H9 (cell line): Measurements from ENCODE around the gene ABCG2. TPM values are rescaled to one million over a fixed set of nuclear protein-coding genes. Genes with fewer than 3 reads are reported as not detected.

Source experiments
- DNase-seq: peaks from one replicate; pipeline ENCODE4 v3.0.0-alpha.2; 2017
- H2AFZ ChIP-seq: one replicate; pipeline ENCODE4 v1.6.1; 2013; ENCODE audit warnings: mild to moderate bottlenecking, low read length, control low read depth, moderate library complexity
- H2AK5ac ChIP-seq: 2 replicates; pipeline ENCODE4 v1.6.1; 2013; ENCODE audit warnings: low read length, control low read depth, mixed read lengths; ENCODE audit not compliant: insufficient read length
- H2BK120ac ChIP-seq: one replicate; pipeline ENCODE4 v1.6.1; 2013; ENCODE audit warnings: low read depth, mild to moderate bottlenecking, low read length, control low read depth, inconsistent platforms; ENCODE audit not compliant: poor library complexity, severe bottlenecking
- H2BK12ac ChIP-seq: 2 replicates; pipeline ENCODE4 v1.6.1; 2013; ENCODE audit warnings: low read length, control low read depth, mixed read lengths, low read depth; ENCODE audit not compliant: insufficient read length
- H2BK15ac ChIP-seq: 2 replicates; pipeline ENCODE4 v1.6.1; 2013; ENCODE audit warnings: low read depth, low read length, control low read depth
- H2BK20ac ChIP-seq: one replicate; pipeline ENCODE4 v1.6.1; 2013; ENCODE audit warnings: low read depth, mild to moderate bottlenecking, low read length, control low read depth, inconsistent platforms; ENCODE audit not compliant: poor library complexity, severe bottlenecking
- H2BK5ac ChIP-seq: 2 replicates; pipeline ENCODE4 v1.6.1; 2013; ENCODE audit warnings: low read length, control low read depth, mixed read lengths; ENCODE audit not compliant: insufficient read length
- H3K14ac ChIP-seq: 2 replicates; pipeline ENCODE4 v1.6.1; 2013; ENCODE audit warnings: low read length, control low read depth; ENCODE audit not compliant: insufficient read depth
- H3K18ac ChIP-seq: 2 replicates; pipeline ENCODE4 v1.6.1; 2013; ENCODE audit warnings: low read depth, mild to moderate bottlenecking, mixed read lengths, low read length, control low read depth; ENCODE audit not compliant: insufficient read length
- H3K23ac ChIP-seq: 2 replicates; pipeline ENCODE4 v1.6.1; 2013; ENCODE audit warnings: low read length, control low read depth, mixed read lengths, low read depth; ENCODE audit not compliant: insufficient read length
- H3K23me2 ChIP-seq: 2 replicates; pipeline ENCODE4 v1.6.1; 2013; ENCODE audit warnings: low read depth, mild to moderate bottlenecking, mixed read lengths, low read length, control low read depth; ENCODE audit not compliant: insufficient read length, poor library complexity, severe bottlenecking
- H3K27ac ChIP-seq: 2 replicates; pipeline ENCODE4 v1.5.1; 2013; ENCODE audit warnings: low read length, control low read depth, mixed read lengths, low read depth; ENCODE audit not compliant: insufficient read length
- H3K27me3 ChIP-seq: 2 replicates; pipeline ENCODE4 v1.6.1; 2013; ENCODE audit warnings: low read length, control low read depth, inconsistent platforms; ENCODE audit not compliant: insufficient read depth
- H3K4ac ChIP-seq: 2 replicates; pipeline ENCODE4 v1.6.1; 2013; ENCODE audit warnings: low read depth, mild to moderate bottlenecking, control low read depth, inconsistent platforms, low read length, moderate library complexity
- H3K4me1 ChIP-seq: 2 replicates; pipeline ENCODE4 v1.6.1; 2013; ENCODE audit warnings: low read length, control low read depth, inconsistent platforms; ENCODE audit not compliant: insufficient read depth
- H3K4me2 ChIP-seq: 2 replicates; pipeline ENCODE4 v1.6.1; 2013; ENCODE audit warnings: low read length, control low read depth, mixed read lengths; ENCODE audit not compliant: insufficient read length, insufficient read depth
- H3K56ac ChIP-seq: 2 replicates; pipeline ENCODE4 v1.6.1; 2013; ENCODE audit warnings: low read depth, mild to moderate bottlenecking, mixed read lengths, low read length, control low read depth; ENCODE audit not compliant: insufficient read length
- H3K79me1 ChIP-seq: 2 replicates; pipeline ENCODE4 v1.6.1; 2013; ENCODE audit warnings: low read depth, mild to moderate bottlenecking, moderate library complexity, low read length, control low read depth, inconsistent platforms; ENCODE audit not compliant: insufficient read depth, poor library complexity, severe bottlenecking
- H3K79me2 ChIP-seq: 2 replicates; pipeline ENCODE4 v1.6.1; 2013; ENCODE audit warnings: low read length, control low read depth, inconsistent platforms; ENCODE audit not compliant: insufficient read depth
- H3K9ac ChIP-seq: 2 replicates; pipeline ENCODE4 v1.6.1; 2013; ENCODE audit warnings: low read length, control low read depth, mixed read lengths; ENCODE audit not compliant: insufficient read length; ENCODE audit errors: extremely low read depth
- H3K9me3 ChIP-seq: one replicate; pipeline ENCODE4 v1.6.1; 2013; ENCODE audit warnings: low read depth, low read length, inconsistent platforms; ENCODE audit not compliant: control insufficient read depth
- H3T11ph ChIP-seq: one replicate; pipeline ENCODE4 v1.6.1; 2013; ENCODE audit warnings: mild to moderate bottlenecking, low read length, control low read depth, inconsistent platforms
- H4K20me1 ChIP-seq: one replicate; pipeline ENCODE4 v1.6.1; 2013; ENCODE audit not compliant: control insufficient read depth, insufficient read length, insufficient read depth
- H4K5ac ChIP-seq: 2 replicates; pipeline ENCODE4 v1.6.1; 2013; ENCODE audit warnings: low read depth, mild to moderate bottlenecking, mixed read lengths, low read length, control low read depth; ENCODE audit not compliant: insufficient read length
- H4K8ac ChIP-seq: replicated peaks from 2 replicates; pipeline ENCODE4 v1.6.1; 2013; ENCODE audit warnings: low read length, control low read depth, mixed read lengths, low read depth; ENCODE audit not compliant: insufficient read length
- H4K91ac ChIP-seq: 2 replicates; pipeline ENCODE4 v1.6.1; 2013; ENCODE audit warnings: low read depth, mild to moderate bottlenecking, moderate library complexity, mixed read lengths, low read length, control low read depth; ENCODE audit not compliant: insufficient read length
- H3K27ac Mint-ChIP-seq, 3 experiments: 2 replicates in 2 of 3; 3 replicates in 1 of 3; pipeline ENCODE4 v1.8.0; 2020 to 2021; ENCODE audit warnings: mixed read lengths in 3 of 3, mild to moderate bottlenecking in 1 of 3, moderate library complexity in 1 of 3
- H3K27me3 Mint-ChIP-seq: 2 replicates; pipeline ENCODE4 v1.8.0; 2021; ENCODE audit warnings: low read depth, mild to moderate bottlenecking, moderate library complexity, mixed read lengths
- H3K36me3 Mint-ChIP-seq, 3 experiments: 2 replicates in 2 of 3; 3 replicates in 1 of 3; pipeline ENCODE4 v1.8.0; 2020 to 2021; ENCODE audit warnings: low read depth in 3 of 3, mixed read lengths in 3 of 3; ENCODE audit not compliant: insufficient read depth in 1 of 3
- H3K4me1 Mint-ChIP-seq, 2 experiments: 2 replicates each; pipeline ENCODE4 v1.8.0; 2020; ENCODE audit warnings: mixed read lengths in 2 of 2
- H3K4me3 Mint-ChIP-seq, 2 experiments: 2 replicates in 1 of 2; 3 replicates in 1 of 2; pipeline ENCODE4 v1.8.0; 2020 to 2021; ENCODE audit warnings: mild to moderate bottlenecking in 2 of 2, mixed read lengths in 2 of 2, moderate library complexity in 1 of 2
- H3K9me3 Mint-ChIP-seq, 2 experiments: 2 replicates in 1 of 2; 3 replicates in 1 of 2; pipeline ENCODE4 v1.8.0; 2020; ENCODE audit warnings: mild to moderate bottlenecking in 2 of 2, mixed read lengths in 2 of 2, moderate library complexity in 1 of 2
- WGBS: extraction: QIAGEN DNeasy Blood & Tissue Kit; methylation state at CpG from one replicate; pipeline ENCODE4 v1.1.7; 2013; ENCODE audit warnings: missing lambda C conversion rate, low lambda C conversion rate, mixed read lengths; ENCODE audit not compliant: insufficient read length; ENCODE audit errors: extremely low coverage; 5-methylcytosine and 5-hydroxymethylcytosine counted together
- total RNA-seq: library from RNA; stranded (reverse); gene quantifications from 2 replicates; pipeline ENCODE4 v1.2.1, GENCODE V29; 2021
- TF ChIP-seq, protein P1 (sequence below): fragments of 200-600 bp; sonication (generic); conservative IDR thresholded peaks from 3 replicates; pipeline ENCODE4 v1.8.0; 2021; ENCODE audit warnings: antibody characterized with exemption, mild to moderate bottlenecking

The ABCG2 gene
- total RNA-seq, 1 experiment from 2014 or later = 1.5 TPM

DNA sequence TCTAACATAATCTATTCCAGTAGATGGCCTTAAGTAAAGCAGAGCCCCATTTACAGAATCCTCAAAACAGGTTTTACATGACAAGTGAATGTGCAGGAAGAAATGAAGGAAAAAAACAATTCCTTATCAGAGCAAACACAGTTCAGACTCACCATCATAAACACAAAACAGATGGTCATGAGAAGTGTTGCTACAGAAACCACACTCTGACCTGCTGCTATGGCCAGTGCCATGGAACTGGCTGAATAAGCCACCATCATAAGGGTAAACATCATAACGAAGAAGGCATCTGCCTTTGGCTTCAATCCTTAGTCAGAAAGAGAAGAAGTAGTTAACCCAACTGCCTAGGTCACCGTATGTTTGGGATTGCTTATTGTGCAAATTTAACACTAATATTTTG lies 61.1 kb downstream of the ABCG2 start:
- H3K18ac ChIP-seq = no peak overlapping the region
- H3T11ph ChIP-seq = no peak overlapping the region
- no peaks in the 10 kb centered on the region for H3K79me1 ChIP-seq
- H3K9ac ChIP-seq = no peak overlapping the region
- H4K20me1 ChIP-seq = no peaks in the 10 kb centered on the region
- no peaks in the 10 kb centered on the region for H3K79me2 ChIP-seq
- no peak overlapping the region for H2BK15ac ChIP-seq
- H3K4me1 ChIP-seq = no peaks in the 10 kb centered on the region
- no peak overlapping the region for H3K23ac ChIP-seq
- H4K8ac ChIP-seq = no peak overlapping the region
- peaks cover 4 to 7% of the 10 kb centered on the region in 2 experiments for H3K4me1 Mint-ChIP-seq
- H3K9me3 Mint-ChIP-seq = no peaks in the 10 kb centered on the region
- no peak overlapping the region for H2BK12ac ChIP-seq
- no peak overlapping the region for H4K91ac ChIP-seq
- H3K27me3 ChIP-seq = no peaks in the 10 kb centered on the region
- no peak overlapping the region for H3K4me3 Mint-ChIP-seq
- TF ChIP-seq, protein P1, sequence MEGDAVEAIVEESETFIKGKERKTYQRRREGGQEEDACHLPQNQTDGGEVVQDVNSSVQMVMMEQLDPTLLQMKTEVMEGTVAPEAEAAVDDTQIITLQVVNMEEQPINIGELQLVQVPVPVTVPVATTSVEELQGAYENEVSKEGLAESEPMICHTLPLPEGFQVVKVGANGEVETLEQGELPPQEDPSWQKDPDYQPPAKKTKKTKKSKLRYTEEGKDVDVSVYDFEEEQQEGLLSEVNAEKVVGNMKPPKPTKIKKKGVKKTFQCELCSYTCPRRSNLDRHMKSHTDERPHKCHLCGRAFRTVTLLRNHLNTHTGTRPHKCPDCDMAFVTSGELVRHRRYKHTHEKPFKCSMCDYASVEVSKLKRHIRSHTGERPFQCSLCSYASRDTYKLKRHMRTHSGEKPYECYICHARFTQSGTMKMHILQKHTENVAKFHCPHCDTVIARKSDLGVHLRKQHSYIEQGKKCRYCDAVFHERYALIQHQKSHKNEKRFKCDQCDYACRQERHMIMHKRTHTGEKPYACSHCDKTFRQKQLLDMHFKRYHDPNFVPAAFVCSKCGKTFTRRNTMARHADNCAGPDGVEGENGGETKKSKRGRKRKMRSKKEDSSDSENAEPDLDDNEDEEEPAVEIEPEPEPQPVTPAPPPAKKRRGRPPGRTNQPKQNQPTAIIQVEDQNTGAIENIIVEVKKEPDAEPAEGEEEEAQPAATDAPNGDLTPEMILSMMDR = no peak
- no peak overlapping the region for H3K27ac Mint-ChIP-seq
- no peak overlapping the region for H4K5ac ChIP-seq
- H3K27ac ChIP-seq = no peak overlapping the region
- no peak overlapping the region for H3K14ac ChIP-seq
- no peak overlapping the region for H3K4me2 ChIP-seq
- no peak overlapping the region for H3K4ac ChIP-seq
- no peaks in the 10 kb centered on the region for H3K27me3 Mint-ChIP-seq
- DNase-seq = no peak
- no peak overlapping the region for H2BK5ac ChIP-seq
- no peaks in the 10 kb centered on the region for H3K23me2 ChIP-seq
- H2BK120ac ChIP-seq = no peak overlapping the region
- no peaks in the 10 kb centered on the region for H3K9me3 ChIP-seq
- H2AK5ac ChIP-seq = no peak overlapping the region
- H3K56ac ChIP-seq = no peak overlapping the region
- no peaks in the 10 kb centered on the region for H3K36me3 Mint-ChIP-seq
- WGBS = no CpG with 5 or more reads among the region's 2 CpGs
- H2BK20ac ChIP-seq = no peak overlapping the region
- H2AFZ ChIP-seq = no peak overlapping the region
